OCI-LY1 (cell line): ENCODE data around the gene SPINT1.

Source experiments
- H2AFZ ChIP-seq: fragments of 200-600 bp; sonication (generic), shearing (Covaris generic); 2 replicates; pipeline ENCODE4 v1.6.0; 2014; ENCODE audit warnings: antibody characterized with exemption, mild to moderate bottlenecking, low read length
- H3F3A ChIP-seq: fragments of 200-600 bp; sonication (generic), shearing (Covaris generic); 2 replicates; pipeline ENCODE4 v1.6.0; 2014; ENCODE audit warnings: mild to moderate bottlenecking, antibody characterized with exemption, low read length, moderate library complexity; ENCODE audit not compliant: insufficient read depth
- H3K27ac ChIP-seq: fragments of 200-600 bp; sonication (generic); 2 replicates; pipeline ENCODE4 v1.5.1; 2014; ENCODE audit warnings: low read length, mixed run types, mild to moderate bottlenecking, low read depth; ENCODE audit not compliant: poor library complexity, severe bottlenecking
- H3K27me3 ChIP-seq: fragments of 200-600 bp; sonication (generic); 2 replicates; pipeline ENCODE4 v1.6.0; 2014; ENCODE audit warnings: antibody characterized with exemption, mild to moderate bottlenecking, low read length, moderate library complexity; ENCODE audit not compliant: insufficient read depth
- H3K36me3 ChIP-seq: fragments of 200-600 bp; sonication (generic); 2 replicates; pipeline ENCODE4 v1.6.1; 2014; ENCODE audit warnings: mild to moderate bottlenecking, antibody characterized with exemption, low read length, moderate library complexity, mixed read lengths; ENCODE audit not compliant: insufficient read depth
- H3K4me1 ChIP-seq: fragments of 200-600 bp; sonication (generic); 2 replicates; pipeline ENCODE4 v1.5.1; 2014; ENCODE audit warnings: mild to moderate bottlenecking, low read length, moderate library complexity; ENCODE audit not compliant: insufficient read depth, severe bottlenecking
- H3K4me2 ChIP-seq: fragments of 200-600 bp; sonication (generic), shearing (Covaris generic); 2 replicates; pipeline ENCODE4 v1.6.1; 2014; ENCODE audit warnings: low read length
- H3K4me3 ChIP-seq: fragments of 200-600 bp; sonication (generic); 2 replicates; pipeline ENCODE4 v1.5.1; 2014; ENCODE audit warnings: low read length, low read depth, mild to moderate bottlenecking, mixed read lengths; ENCODE audit not compliant: poor library complexity, severe bottlenecking
- H3K79me2 ChIP-seq: fragments of 200-600 bp; shearing (Covaris generic); 2 replicates; pipeline ENCODE4 v1.6.1; 2016; ENCODE audit warnings: mixed run types, low read length, mixed read lengths; ENCODE audit not compliant: insufficient read depth
- H3K9ac ChIP-seq: fragments of 200-600 bp; sonication (generic), shearing (Covaris generic); 2 replicates; pipeline ENCODE4 v1.6.1; 2014; ENCODE audit warnings: mild to moderate bottlenecking, low read length, mixed read lengths
- H3K9me2 ChIP-seq: fragments of 200-600 bp; sonication (generic), shearing (Covaris generic); 2 replicates; pipeline ENCODE4 v1.6.1; 2014; ENCODE audit warnings: low read depth, mild to moderate bottlenecking, low read length, mixed read lengths
- H3K9me3 ChIP-seq: fragments of 200-600 bp; shearing (Covaris generic); 2 replicates; pipeline ENCODE4 v1.6.1; 2014; ENCODE audit warnings: low read length, mixed read lengths
- H4K20me1 ChIP-seq: fragments of 200-600 bp; sonication (generic), shearing (Covaris generic); 2 replicates; pipeline ENCODE4 v1.6.0; 2016; ENCODE audit warnings: mild to moderate bottlenecking, low read length; ENCODE audit not compliant: insufficient read depth
- CTCF ChIP-seq: fragments of 200-600 bp; sonication (generic), shearing (Covaris generic); IDR thresholded peaks from 2 replicates; pipeline ENCODE4 v1.5.1; 2017; ENCODE audit warnings: mild to moderate bottlenecking, antibody characterized with exemption, low read length, moderate library complexity, mixed read lengths
- EZH2 ChIP-seq: fragments of 200-600 bp; sonication (generic), shearing (Covaris generic); IDR thresholded peaks from 2 replicates; pipeline ENCODE4 v1.8.0; 2017; ENCODE audit warnings: borderline replicate concordance, mixed run types, mild to moderate bottlenecking, antibody characterized with exemption, low read length, moderate library complexity, mixed read lengths

SPINT1 gene

GRCh38 chr15:40832903-40833302 is 10.9 kb upstream of the SPINT1 start:
- TF ChIP-seq CTCF: no peak
- no peak for TF ChIP-seq EZH2
- no peaks in the 10 kb centered on the region for H3K36me3 ChIP-seq

GRCh38 chr15:40836020-40836419 is 7.8 kb upstream of the SPINT1 start:
- Histone ChIP-seq H3K36me3 (no peaks in the 10 kb centered on the region), H3K4me1 (no peaks in the 10 kb centered on the region), H3K27ac (no peak overlapping the region), H3K9ac (no peak overlapping the region), H3K4me2 (no peak overlapping the region), H3K9me3 (no peaks in the 10 kb centered on the region), H4K20me1 (no peaks in the 10 kb centered on the region), H3K79me2 (no peaks in the 10 kb centered on the region), H3K27me3 (no peaks in the 10 kb centered on the region), H3F3A (no peaks in the 10 kb centered on the region), H2AFZ (no peak overlapping the region), H3K9me2 (no peaks in the 10 kb centered on the region), H3K4me3 (no peak overlapping the region)
- TF ChIP-seq EZH2 (no peak), CTCF (no peak)

More at GRCh38 chr15:40832903-40833302, 10.9 kb upstream of the SPINT1 start:
- Histone ChIP-seq H3K9ac (no peak overlapping the region), H3K9me2 (no peaks in the 10 kb centered on the region), H3K79me2 (no peaks in the 10 kb centered on the region), H3K4me2 (no peak overlapping the region), H2AFZ (no peak overlapping the region), H3K27ac (no peak overlapping the region), H3F3A (no peaks in the 10 kb centered on the region), H4K20me1 (no peaks in the 10 kb centered on the region), H3K9me3 (no peaks in the 10 kb centered on the region), H3K4me3 (no peak overlapping the region), H3K27me3 (no peaks in the 10 kb centered on the region), H3K4me1 (peaks cover 8% of the 10 kb centered on the region)

GRCh38 chr15:40838756-40839155 is 5.1 kb upstream of the SPINT1 start:
- no peak overlapping the region for H3K9ac ChIP-seq
- H4K20me1 ChIP-seq: no peaks in the 10 kb centered on the region
- H3K9me3 ChIP-seq: no peaks in the 10 kb centered on the region
- no peak overlapping the region for H3K4me3 ChIP-seq
- no peak overlapping the region for H3K27ac ChIP-seq
- H2AFZ ChIP-seq: no peak overlapping the region
- H3K9me2 ChIP-seq: no peaks in the 10 kb centered on the region
- no peak for TF ChIP-seq CTCF
- TF ChIP-seq EZH2: no peak
- H3F3A ChIP-seq: no peaks in the 10 kb centered on the region
- no peaks in the 10 kb centered on the region for H3K36me3 ChIP-seq
- no peaks in the 10 kb centered on the region for H3K27me3 ChIP-seq
- H3K4me1 ChIP-seq: no peaks in the 10 kb centered on the region
- no peak overlapping the region for H3K4me2 ChIP-seq
- H3K79me2 ChIP-seq: no peaks in the 10 kb centered on the region
